Mesodermal cell (in vitro differentiated cells): ENCODE measurements around the gene MACROD2.

Experiments used
- H3K27ac ChIP-seq: 2 replicates; pipeline ENCODE4 v1.7.0; 2013; ENCODE audit warnings: mild to moderate bottlenecking, low read depth, low read length, moderate library complexity; ENCODE audit not compliant: severe bottlenecking
- H3K36me3 ChIP-seq: 2 replicates; pipeline ENCODE4 v1.7.1; 2013; ENCODE audit warnings: mild to moderate bottlenecking, low read length, moderate library complexity; ENCODE audit not compliant: control insufficient read depth, insufficient read depth
- H3K4me1 ChIP-seq: one replicate; pipeline ENCODE4 v1.7.1; 2013; ENCODE audit warnings: mild to moderate bottlenecking, low read length; ENCODE audit not compliant: insufficient read depth, control insufficient read depth, poor library complexity, severe bottlenecking
- H3K4me3 ChIP-seq: 2 replicates; pipeline ENCODE4 v1.7.0; 2013; ENCODE audit warnings: low read length, control low read depth, mild to moderate bottlenecking; ENCODE audit not compliant: insufficient read depth, poor library complexity, severe bottlenecking; ENCODE audit errors: extremely low read depth
- H3K9me3 ChIP-seq: 2 replicates; pipeline ENCODE4 v1.7.1; 2013; ENCODE audit warnings: mild to moderate bottlenecking, low read length, moderate library complexity; ENCODE audit not compliant: control insufficient read depth
- WGBS, 2 experiments: methylation state at CpG; one replicate each; pipeline ENCODE4 v1.1.5; 2013; ENCODE audit warnings: missing lambda C conversion rate in 2 of 2; ENCODE audit not compliant: insufficient coverage in 2 of 2; 5-methylcytosine and 5-hydroxymethylcytosine counted together

The MACROD2 gene

GRCh38 chr20:14816471-14816870 is 821.2 kb downstream of the MACROD2 start:
- no CpG with 5 or more reads among the region's 1 CpG for WGBS, 2 experiments
- H3K36me3 ChIP-seq: no peaks in the 10 kb centered on the region
- no peak overlapping the region for H3K27ac ChIP-seq
- no peak overlapping the region for H3K4me3 ChIP-seq
- H3K4me1 ChIP-seq: no peaks in the 10 kb centered on the region
- no peaks in the 10 kb centered on the region for H3K9me3 ChIP-seq

- no peak overlapping the region for H3K4me3 ChIP-seq
- H3K27ac ChIP-seq: no peak overlapping the region
- H3K4me1 ChIP-seq: no peaks in the 10 kb centered on the region
- 86 to 100% methylated on average over 1 of the region's 3 CpGs for WGBS, 2 experiments
- H3K9me3 ChIP-seq: no peaks in the 10 kb centered on the region
- H3K36me3 ChIP-seq: no peaks in the 10 kb centered on the region
These were observed 821.8 kb downstream of the MACROD2 start for GRCh38 chr20:14817101-14817500.

- Histone ChIP-seq H3K36me3 (no peaks in the 10 kb centered on the region), H3K9me3 (no peaks in the 10 kb centered on the region), H3K27ac (no peak overlapping the region), H3K4me1 (no peaks in the 10 kb centered on the region), H3K4me3 (no peak overlapping the region)
- 97 to 99% methylated on average over 5 to 8 of the region's 9 CpGs for WGBS, 2 experiments
These were observed 825.5 kb downstream of the MACROD2 start for GRCh38 chr20:14820771-14821170.

- Histone ChIP-seq H3K36me3 (no peaks in the 10 kb centered on the region), H3K4me3 (no peak overlapping the region), H3K27ac (no peak overlapping the region), H3K4me1 (no peaks in the 10 kb centered on the region), H3K9me3 (no peaks in the 10 kb centered on the region)
- 89% methylated on average over 2 of the region's 3 CpGs; no CpG with 5 or more reads in 1 of the 2 experiments for WGBS, 2 experiments
These were observed 825.9 kb downstream of the MACROD2 start for GRCh38 chr20:14821251-14821650.

- H3K36me3 ChIP-seq: no peaks in the 10 kb centered on the region
- H3K4me3 ChIP-seq: no peak overlapping the region
- H3K4me1 ChIP-seq: no peaks in the 10 kb centered on the region
- no peak overlapping the region for H3K27ac ChIP-seq
- no peaks in the 10 kb centered on the region for H3K9me3 ChIP-seq
- WGBS, 2 experiments: 86% methylated on average over 2 of the region's 4 CpGs; no CpG with 5 or more reads in 1 of the 2 experiments
These were observed 829.7 kb downstream of the MACROD2 start for GRCh38 chr20:14824996-14825395.

- no peaks in the 10 kb centered on the region for H3K36me3 ChIP-seq
- no peaks in the 10 kb centered on the region for H3K9me3 ChIP-seq
- H3K4me3 ChIP-seq: no peak overlapping the region
- 88 to 90% methylated on average over 10 to 12 of the region's 17 CpGs for WGBS, 2 experiments
- no peak overlapping the region for H3K27ac ChIP-seq
- no peaks in the 10 kb centered on the region for H3K4me1 ChIP-seq
These were observed 831.4 kb downstream of the MACROD2 start for GRCh38 chr20:14826543-14827313.

GRCh38 chr20:14828459-14828858 is 833.1 kb downstream of the MACROD2 start:
- no peaks in the 10 kb centered on the region for H3K9me3 ChIP-seq

GRCh38 chr20:14829906-14830305 is 834.6 kb downstream of the MACROD2 start:
- Histone ChIP-seq H3K4me3 (no peak overlapping the region), H3K4me1 (no peaks in the 10 kb centered on the region), H3K27ac (no peak overlapping the region), H3K9me3 (no peaks in the 10 kb centered on the region), H3K36me3 (no peaks in the 10 kb centered on the region)
- WGBS, 2 experiments: 75 to 91% methylated on average over 1 of the region's 1 CpG

More at GRCh38 chr20:14828459-14828858, 833.1 kb downstream of the MACROD2 start:
- Histone ChIP-seq H3K4me3 (no peak overlapping the region), H3K27ac (no peak overlapping the region), H3K4me1 (no peaks in the 10 kb centered on the region), H3K36me3 (no peaks in the 10 kb centered on the region)
- WGBS, 2 experiments: no CpG with 5 or more reads among the region's 1 CpG

GRCh38 chr20:14830466-14830865 is 835.1 kb downstream of the MACROD2 start:
- Histone ChIP-seq H3K27ac (no peak overlapping the region), H3K4me3 (no peak overlapping the region), H3K4me1 (no peaks in the 10 kb centered on the region), H3K9me3 (no peaks in the 10 kb centered on the region), H3K36me3 (no peaks in the 10 kb centered on the region)
- 90 to 100% methylated on average over 1 to 2 of the region's 2 CpGs for WGBS, 2 experiments

- no peaks in the 10 kb centered on the region for H3K36me3 ChIP-seq
- 85 to 89% methylated on average over 6 of the region's 6 CpGs for WGBS, 2 experiments
- no peaks in the 10 kb centered on the region for H3K4me1 ChIP-seq
- H3K9me3 ChIP-seq: no peaks in the 10 kb centered on the region
- no peak overlapping the region for H3K27ac ChIP-seq
- no peak overlapping the region for H3K4me3 ChIP-seq
These were observed 835.6 kb downstream of the MACROD2 start for GRCh38 chr20:14830899-14831298.

- Histone ChIP-seq H3K4me1 (no peaks in the 10 kb centered on the region), H3K9me3 (no peaks in the 10 kb centered on the region), H3K27ac (no peak overlapping the region), H3K36me3 (no peaks in the 10 kb centered on the region), H3K4me3 (no peak overlapping the region)
These were observed 837.3 kb downstream of the MACROD2 start for GRCh38 chr20:14832630-14833029.
